NCI-H2107 (cell line): ENCODE measurements around the gene TBX2.
A peak's percentile ranks its signal among the peaks of the same experiment; 100 is the strongest.

Experiments
- DNase-seq: peaks from one replicate; lab custom pipeline; 2025; lab: John Stamatoyannopoulos, UW

The TBX2 gene

GRCh38 chr17:61402073-61402541 is 2.5 kb downstream of the TBX2 start:
- DNase-seq, result no peak

GRCh38 chr17:61402978-61403800 is 3.5 kb downstream of the TBX2 start:
- peak; percentile 32 for DNase-seq

GRCh38 chr17:61403801-61404662 is 4.4 kb downstream of the TBX2 start:
- no peak for DNase-seq

GRCh38 chr17:61404663-61404912 is 4.9 kb downstream of the TBX2 start:
- DNase-seq, result no peak

- no peak for DNase-seq
Measured at GRCh38 chr17:61404913-61405685, 5.5 kb downstream of the TBX2 start.

GRCh38 chr17:61405686-61406536 is 6.3 kb downstream of the TBX2 start:
- no peak for DNase-seq

- DNase-seq, result no peak
Measured at GRCh38 chr17:61406537-61406845, 6.8 kb downstream of the TBX2 start.

- DNase-seq, result no peak
Measured at GRCh38 chr17:61406971-61407911, 7.6 kb downstream of the TBX2 start.

GRCh38 chr17:61408151-61409041 is 8.8 kb downstream of the TBX2 start:
- no peak for DNase-seq

- DNase-seq, result no peak
Measured at GRCh38 chr17:61409301-61410112, 9.9 kb downstream of the TBX2 start.

- no peak for DNase-seq
Measured at GRCh38 chr17:61410141-61411010, 10.7 kb downstream of the TBX2 start.

- no peak for DNase-seq
Measured at GRCh38 chr17:61411011-61411260, 11.3 kb downstream of the TBX2 start.

GRCh38 chr17:61411261-61412142 is 11.9 kb downstream of the TBX2 start:
- no peak for DNase-seq

GRCh38 chr17:61412143-61412859 is 12.7 kb downstream of the TBX2 start:
- peak; percentile 27 for DNase-seq

- no peak for DNase-seq
Measured at GRCh38 chr17:61412860-61413660, 13.4 kb downstream of the TBX2 start.
